GM19240 (cell line): ENCODE results near the gene TTC7B.

ENCODE experiments used
- DNase-seq: peaks from one replicate; pipeline ENCODE4 v3.0.0; 2011; ENCODE audit warnings: low spot score; ENCODE audit not compliant: insufficient read length

The TTC7B gene

DNA sequence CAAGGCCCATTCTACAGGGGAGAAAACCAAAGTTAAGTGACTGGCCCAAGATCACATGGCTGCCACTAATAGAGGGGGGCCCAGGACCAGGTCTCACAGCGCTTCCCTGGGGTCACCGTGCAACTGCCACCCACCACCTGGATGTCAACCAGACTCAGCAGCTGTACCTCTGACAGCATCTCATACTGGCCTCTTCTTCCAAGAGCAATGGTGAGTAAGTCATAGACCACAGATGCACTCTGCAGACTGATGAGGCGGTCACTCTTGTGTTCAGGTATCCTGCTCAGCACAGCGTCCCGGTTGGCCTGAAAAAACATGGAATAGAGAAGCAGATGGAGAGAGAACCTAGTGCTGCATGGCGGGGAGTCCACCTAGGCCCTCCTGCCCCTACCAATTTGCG, 139.9 kb downstream of the TTC7B start:
- no peak for DNase-seq

GRCh38 chr14:90675399-90675798, 140.8 kb downstream of the TTC7B start:
- no peak for DNase-seq

GRCh38 chr14:90674716-90675115, 141.5 kb downstream of the TTC7B start:
- no peak for DNase-seq

DNA sequence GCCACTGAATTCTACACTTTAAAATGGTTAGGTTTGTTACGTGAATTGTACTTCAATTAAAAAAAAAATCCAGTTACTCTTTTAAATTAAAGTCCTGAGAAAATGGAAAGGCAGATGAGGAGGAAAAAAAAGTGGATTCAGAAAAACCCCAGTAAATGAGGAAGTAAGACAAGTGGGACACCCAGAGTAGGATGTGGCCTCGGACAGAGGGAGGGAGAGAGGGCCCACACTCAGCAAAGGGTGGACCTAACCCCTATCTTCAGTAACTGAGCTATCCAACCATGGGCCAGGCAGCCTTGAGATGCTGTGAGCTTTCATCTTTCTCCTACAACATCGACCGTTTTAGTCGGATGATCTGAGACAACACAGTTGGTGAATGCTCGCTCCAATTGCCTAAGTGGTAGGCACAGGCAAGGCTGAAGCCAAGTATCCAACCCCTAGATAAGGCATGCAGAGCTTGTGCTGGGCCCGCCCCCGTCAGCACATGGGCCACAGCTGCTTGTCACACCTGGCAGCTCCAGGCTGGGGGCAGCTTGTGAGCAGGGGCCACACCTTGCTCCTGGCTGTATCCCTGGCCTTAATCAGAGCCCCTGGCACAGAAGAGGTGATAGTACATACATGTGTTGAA, 142.1 kb downstream of the TTC7B start:
- DNase-seq: no peak

GRCh38 chr14:90671382-90672234, 144.6 kb downstream of the TTC7B start:
- no peak for DNase-seq

- no peak for DNase-seq
These were observed 146.5 kb downstream of the TTC7B start for GRCh38 chr14:90669731-90670130.

DNA sequence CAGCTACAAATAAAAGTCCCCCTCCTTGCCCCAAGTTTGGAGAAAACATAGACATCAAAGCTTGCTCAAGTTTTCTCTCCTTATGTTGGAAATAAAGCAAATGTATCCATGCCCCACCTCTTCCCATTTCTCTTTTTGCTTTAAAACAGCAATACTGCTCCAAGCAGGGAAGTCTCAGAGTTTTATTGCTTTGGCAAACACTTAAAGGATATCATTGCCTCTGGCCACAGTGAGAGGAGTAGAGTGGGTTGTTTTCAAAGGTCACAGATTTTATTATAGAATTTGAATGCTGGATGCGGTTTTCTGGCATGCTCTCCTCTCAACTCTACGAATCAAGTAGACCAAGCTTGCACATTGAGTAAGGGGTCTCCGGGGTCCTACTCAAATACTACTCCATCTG, 149.7 kb downstream of the TTC7B start:
- no peak for DNase-seq

GRCh38 chr14:90665321-90666000, 150.8 kb downstream of the TTC7B start:
- DNase-seq: no peak

DNA sequence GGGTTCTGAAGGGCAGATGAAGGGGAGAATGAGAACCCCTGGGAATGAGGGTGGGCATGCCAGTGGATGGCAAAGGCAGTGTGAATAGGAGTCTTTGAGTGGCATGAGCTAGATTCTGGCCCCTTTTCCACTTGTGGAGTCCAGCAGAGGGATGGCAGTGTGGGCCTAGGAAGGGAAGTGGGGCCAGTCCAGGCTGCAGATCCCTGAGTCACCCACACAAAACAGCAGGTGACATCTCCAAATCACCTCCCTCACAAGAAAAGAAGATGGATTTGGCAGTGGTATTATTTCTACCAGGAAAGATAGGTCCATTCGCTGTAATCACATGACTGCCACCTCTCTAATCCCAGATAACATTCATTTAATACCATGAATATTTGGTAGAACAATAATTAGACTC, 151.3 kb downstream of the TTC7B start:
- no peak for DNase-seq

- no peak for DNase-seq
These were observed 152.6 kb downstream of the TTC7B start for GRCh38 chr14:90663680-90664079.

GRCh38 chr14:90663140-90663539, 153.1 kb downstream of the TTC7B start:
- DNase-seq: no peak

DNA sequence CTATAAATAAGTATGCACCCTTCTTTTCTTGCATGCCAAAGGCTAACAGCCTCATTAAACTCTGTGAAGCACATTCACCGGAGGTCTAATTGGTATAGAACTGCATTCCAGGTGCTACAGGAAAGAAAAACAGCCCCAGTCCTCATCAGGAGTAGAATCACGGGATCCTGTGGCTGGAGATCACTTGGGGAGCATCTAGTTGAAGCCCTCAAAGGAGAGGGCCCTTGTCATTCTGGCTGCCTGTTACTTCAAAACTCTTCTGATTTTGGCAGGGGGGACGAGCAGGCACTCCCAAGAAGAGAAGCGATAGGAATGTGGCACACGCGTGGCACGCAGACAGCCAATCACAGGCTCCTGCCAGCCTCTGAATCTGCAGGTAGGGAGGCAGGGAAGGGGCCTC, 154.4 kb downstream of the TTC7B start:
- DNase-seq: no peak

- DNase-seq: no peak
These were observed 155.2 kb downstream of the TTC7B start for GRCh38 chr14:90660865-90661570.

DNA sequence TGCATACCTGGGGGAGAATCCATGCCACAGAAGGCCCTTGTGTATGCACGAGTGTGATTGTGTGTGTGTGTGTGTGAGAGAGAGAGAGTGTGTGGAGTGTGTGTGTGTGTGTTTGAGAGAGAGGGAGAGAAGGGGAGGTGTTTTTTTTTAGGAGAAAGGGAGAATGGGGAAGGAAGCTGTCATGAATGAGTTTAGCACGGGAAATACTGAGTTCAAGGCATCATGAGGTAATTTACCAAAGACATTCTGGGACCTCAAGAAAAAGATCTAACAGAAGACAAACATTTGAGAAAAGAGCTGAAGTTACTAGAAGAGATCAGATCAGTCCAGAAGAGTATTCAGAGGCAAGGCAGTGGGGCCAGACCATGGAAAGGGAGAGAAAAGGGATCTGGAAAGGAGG, 157.1 kb downstream of the TTC7B start:
- DNase-seq: no peak

GRCh38 chr14:90658541-90658967, 157.7 kb downstream of the TTC7B start:
- DNase-seq: no peak

DNA sequence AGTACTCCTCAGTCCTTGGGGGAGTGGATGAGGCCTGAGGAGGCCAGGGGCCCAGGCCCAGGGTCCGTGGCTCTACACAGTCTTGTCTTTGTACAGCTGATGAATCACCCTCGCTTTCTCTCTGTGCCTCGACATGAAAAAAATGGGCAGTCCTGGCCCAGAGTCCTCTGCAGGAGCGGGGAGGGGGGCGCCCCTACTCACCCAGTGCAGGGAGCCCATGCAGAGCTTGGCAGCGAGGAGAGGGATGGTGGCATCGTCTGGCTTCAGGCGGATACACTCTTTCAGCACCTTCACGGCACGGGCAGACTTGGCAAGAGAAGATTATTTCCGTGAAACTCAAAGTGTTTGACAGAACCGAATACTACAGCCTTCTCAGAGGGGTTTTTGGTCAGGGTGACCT, 159.3 kb downstream of the TTC7B start:
- no peak for DNase-seq

GRCh38 chr14:90655829-90656228, 160.4 kb downstream of the TTC7B start:
- no peak for DNase-seq

DNA sequence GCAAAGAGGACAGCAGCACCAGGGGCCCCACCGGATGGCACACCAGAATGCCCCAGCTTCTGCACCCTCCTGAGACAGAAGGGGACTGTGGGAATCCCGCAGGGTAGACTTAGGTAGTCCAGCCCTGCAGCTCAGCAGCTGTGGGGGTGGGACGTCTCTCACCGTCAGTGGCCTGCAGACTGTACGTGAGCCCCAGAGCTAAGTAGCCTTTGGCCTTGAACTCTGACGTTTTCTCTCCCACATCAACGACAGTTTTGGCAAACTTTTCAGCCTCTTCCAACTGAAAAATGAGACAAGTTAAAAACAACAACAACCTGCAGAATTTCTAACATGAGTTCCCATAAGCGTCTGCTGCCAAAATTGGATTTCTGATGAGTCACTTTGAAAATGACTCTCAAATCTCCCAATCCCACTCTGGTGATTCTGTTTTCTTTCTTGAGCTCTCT, 161.4 kb downstream of the TTC7B start:
- DNase-seq: no peak

DNA sequence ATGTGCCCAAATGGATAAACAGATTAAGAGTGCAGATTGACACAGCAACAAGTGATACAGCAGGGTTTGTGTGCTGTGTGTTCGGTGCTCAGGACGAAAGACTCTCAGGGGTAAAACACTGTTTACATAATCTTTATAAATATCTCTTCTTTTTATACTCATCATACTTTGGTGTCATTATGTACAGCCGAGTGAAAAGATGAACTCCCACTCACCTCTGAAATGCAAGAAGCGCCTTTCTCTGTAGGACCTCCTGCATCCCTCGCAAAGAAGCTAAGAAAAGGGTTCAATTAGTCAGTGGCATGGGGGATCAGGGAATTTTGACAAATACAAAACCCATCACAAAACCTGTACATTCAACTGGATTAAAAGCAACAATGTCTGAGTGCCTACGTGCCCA, 163.6 kb downstream of the TTC7B start:
- no peak for DNase-seq

DNA sequence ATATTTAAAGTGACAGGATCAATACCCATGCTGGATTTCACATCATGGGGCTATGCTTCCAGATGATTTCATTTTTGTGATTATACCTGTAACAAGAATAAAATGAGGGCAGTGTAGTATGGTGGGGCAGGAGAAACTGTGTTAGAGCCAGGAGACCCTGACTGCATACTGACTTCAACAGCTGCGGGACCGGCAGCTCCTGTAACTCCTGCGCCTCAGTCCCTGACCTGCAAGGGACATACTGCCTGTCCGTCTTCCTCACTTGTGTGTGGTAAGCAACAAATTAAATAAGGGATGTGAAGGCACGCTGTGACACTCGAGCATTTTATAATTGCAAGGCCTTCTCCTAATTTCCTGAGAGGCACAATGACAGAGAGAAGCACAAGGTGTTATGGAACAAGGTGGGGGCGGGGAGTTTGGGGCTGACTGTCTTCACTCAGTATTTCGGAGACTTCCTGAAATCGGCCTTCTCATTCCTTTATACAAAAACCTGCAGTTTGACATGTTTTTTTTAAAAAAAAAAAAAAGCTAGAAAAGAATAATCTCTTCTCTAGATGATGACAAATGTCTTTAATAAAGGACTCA, 164.2 kb downstream of the TTC7B start:
- no peak for DNase-seq

DNA sequence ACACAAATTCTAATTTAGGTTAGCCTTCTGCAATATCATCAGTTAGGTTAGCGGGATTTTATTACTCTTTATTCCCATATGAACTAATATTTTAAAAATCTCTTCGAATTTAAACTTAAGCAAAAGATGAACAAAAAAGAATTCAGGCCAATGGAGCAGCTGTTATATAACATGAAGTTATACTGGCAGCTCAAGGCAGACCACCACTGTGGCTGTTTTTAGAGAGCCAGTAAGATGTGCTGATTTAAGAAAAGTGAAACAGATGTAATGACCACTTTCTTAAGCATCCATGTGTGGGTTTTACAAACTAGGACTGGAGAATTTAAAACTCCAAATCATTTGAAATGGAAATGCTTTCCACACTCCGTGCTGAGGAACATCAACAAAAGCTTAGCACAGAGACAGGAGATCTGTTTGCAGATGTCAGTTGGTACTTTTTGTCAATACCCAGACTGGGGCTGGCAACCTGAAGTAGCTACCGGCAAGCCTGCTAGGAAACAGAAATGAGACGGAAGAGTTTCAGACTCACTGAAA, 164.9 kb downstream of the TTC7B start:
- DNase-seq: no peak
